SK-N-SH (cell line): Measurements from ENCODE around the gene KLF17.

Experiments used
- CHD2 ChIP-seq: fragments of 150-350 bp; IDR thresholded peaks from 2 replicates; pipeline ENCODE4 v1.6.1; 2018; ENCODE audit warnings: low read length; ENCODE audit not compliant: partially characterized antibody
- EP300 ChIP-seq, 2 experiments: IDR thresholded peaks; 2 replicates each; pipeline versions ENCODE4 v1.4.0 to v1.6.1; 2012; ENCODE audit warnings: borderline replicate concordance in 1 of 2, low read depth in 1 of 2, low read length in 1 of 2
- EZH2phosphoT487 ChIP-seq: fragments of 200-600 bp; sonication (generic); IDR thresholded peaks from 2 replicates; pipeline ENCODE4 v1.6.1; 2017; ENCODE audit warnings: low read depth, mixed run types, mild to moderate bottlenecking, antibody characterized with exemption, moderate library complexity, borderline replicate concordance
- FOSL2 ChIP-seq: IDR thresholded peaks from 2 replicates; pipeline ENCODE4 v1.4.0; 2012; ENCODE audit warnings: low read depth, mild to moderate bottlenecking, moderate library complexity, borderline replicate concordance
- FOXM1 ChIP-seq: IDR thresholded peaks from 2 replicates; pipeline ENCODE4 v1.4.0; 2012; ENCODE audit warnings: low read depth, mild to moderate bottlenecking
- MXI1 ChIP-seq: IDR thresholded peaks from 2 replicates; pipeline ENCODE4 v1.6.1; 2012; ENCODE audit warnings: mild to moderate bottlenecking, low read depth, low read length, improper control_type of control experiment
- RCOR1 ChIP-seq: fragments of 150-350 bp; IDR thresholded peaks from 2 replicates; pipeline ENCODE4 v1.6.1; 2017; ENCODE audit warnings: antibody characterized with exemption, low read length
- TF ChIP-seq, protein P1 (sequence below): fragments of 150-350 bp; IDR thresholded peaks from 2 replicates; pipeline ENCODE4 v1.6.1; 2016; ENCODE audit warnings: mild to moderate bottlenecking, low read depth, low read length
- TF ChIP-seq, protein P2 (sequence below): fragments of 200-600 bp; sonication (generic); IDR thresholded peaks from 2 replicates; pipeline ENCODE4 v1.6.1; 2017; ENCODE audit warnings: antibody characterized with exemption, mild to moderate bottlenecking, moderate library complexity
- TF ChIP-seq, protein P3 (sequence below): IDR thresholded peaks from 2 replicates; pipeline ENCODE4; 2012

DNA sequence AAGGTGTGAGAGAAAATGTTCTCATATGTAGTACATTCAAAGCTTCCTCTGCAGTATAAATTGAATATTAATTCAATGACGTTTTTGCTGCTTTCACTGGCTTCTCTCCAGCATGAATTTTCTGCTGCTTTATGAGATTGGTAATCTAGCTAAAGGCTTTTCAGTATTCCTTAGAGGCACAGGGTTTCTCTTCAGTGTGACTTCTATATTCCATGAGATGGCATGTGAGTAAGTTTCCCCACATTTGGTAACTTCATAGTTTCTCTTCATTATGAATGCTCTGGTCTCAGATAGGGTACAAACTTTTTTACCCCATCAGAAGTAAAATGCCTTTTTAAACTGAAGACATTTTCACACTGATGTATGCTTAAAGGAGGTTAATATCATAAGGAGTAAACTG, 33.2 kb downstream of the KLF17 start:
- TF ChIP-seq RCOR1 = no peak
- TF ChIP-seq, protein P1, sequence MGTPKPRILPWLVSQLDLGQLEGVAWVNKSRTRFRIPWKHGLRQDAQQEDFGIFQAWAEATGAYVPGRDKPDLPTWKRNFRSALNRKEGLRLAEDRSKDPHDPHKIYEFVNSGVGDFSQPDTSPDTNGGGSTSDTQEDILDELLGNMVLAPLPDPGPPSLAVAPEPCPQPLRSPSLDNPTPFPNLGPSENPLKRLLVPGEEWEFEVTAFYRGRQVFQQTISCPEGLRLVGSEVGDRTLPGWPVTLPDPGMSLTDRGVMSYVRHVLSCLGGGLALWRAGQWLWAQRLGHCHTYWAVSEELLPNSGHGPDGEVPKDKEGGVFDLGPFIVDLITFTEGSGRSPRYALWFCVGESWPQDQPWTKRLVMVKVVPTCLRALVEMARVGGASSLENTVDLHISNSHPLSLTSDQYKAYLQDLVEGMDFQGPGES = no peak
- TF ChIP-seq, protein P2, sequence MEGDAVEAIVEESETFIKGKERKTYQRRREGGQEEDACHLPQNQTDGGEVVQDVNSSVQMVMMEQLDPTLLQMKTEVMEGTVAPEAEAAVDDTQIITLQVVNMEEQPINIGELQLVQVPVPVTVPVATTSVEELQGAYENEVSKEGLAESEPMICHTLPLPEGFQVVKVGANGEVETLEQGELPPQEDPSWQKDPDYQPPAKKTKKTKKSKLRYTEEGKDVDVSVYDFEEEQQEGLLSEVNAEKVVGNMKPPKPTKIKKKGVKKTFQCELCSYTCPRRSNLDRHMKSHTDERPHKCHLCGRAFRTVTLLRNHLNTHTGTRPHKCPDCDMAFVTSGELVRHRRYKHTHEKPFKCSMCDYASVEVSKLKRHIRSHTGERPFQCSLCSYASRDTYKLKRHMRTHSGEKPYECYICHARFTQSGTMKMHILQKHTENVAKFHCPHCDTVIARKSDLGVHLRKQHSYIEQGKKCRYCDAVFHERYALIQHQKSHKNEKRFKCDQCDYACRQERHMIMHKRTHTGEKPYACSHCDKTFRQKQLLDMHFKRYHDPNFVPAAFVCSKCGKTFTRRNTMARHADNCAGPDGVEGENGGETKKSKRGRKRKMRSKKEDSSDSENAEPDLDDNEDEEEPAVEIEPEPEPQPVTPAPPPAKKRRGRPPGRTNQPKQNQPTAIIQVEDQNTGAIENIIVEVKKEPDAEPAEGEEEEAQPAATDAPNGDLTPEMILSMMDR = no peak
- no peak for TF ChIP-seq EP300 (IDR thresholded peaks at IDR 0.05; ENCODE audit: borderline replicate concordance in 1 of 2, low read depth in 1 of 2, low read length in 1 of 2)
- no peak for TF ChIP-seq MXI1
- TF ChIP-seq, protein P3, sequence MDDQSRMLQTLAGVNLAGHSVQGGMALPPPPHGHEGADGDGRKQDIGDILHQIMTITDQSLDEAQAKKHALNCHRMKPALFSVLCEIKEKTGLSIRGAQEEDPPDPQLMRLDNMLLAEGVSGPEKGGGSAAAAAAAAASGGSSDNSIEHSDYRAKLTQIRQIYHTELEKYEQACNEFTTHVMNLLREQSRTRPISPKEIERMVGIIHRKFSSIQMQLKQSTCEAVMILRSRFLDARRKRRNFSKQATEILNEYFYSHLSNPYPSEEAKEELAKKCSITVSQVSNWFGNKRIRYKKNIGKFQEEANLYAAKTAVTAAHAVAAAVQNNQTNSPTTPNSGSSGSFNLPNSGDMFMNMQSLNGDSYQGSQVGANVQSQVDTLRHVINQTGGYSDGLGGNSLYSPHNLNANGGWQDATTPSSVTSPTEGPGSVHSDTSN = no peak
- TF ChIP-seq CHD2 = no peak
- no peak for TF ChIP-seq FOXM1
- TF ChIP-seq EZH2phosphoT487 = no peak
- TF ChIP-seq FOSL2 = no peak
